Endothelial cell of umbilical vein (primary cell): ENCODE results near the gene GRIK3. TPM values are rescaled to one million over a fixed set of nuclear protein-coding genes. Genes with fewer than 3 reads are reported as not detected.

Experiments used
- BruUV-seq: library from RNA; stranded (reverse); fragments of 400-500 nt; replicated peaks from 2 replicates; lab custom pipeline; 2021; lab: Mats Ljungman, UMichigan
- CTCF ChIA-PET: fragments of 300-600, 350-600 bp; sonication (Branson Sonifier 250); formaldehyde crosslinking; loops from one replicate; lab custom pipeline; 2021; ENCODE audit warnings: antibody characterized with exemption, inconsistent platforms; lab: Charles Lee
- POLR2A ChIA-PET: fragments of 300-600, 350-600 bp; sonication (Branson Sonifier 250); formaldehyde crosslinking; loops from one replicate; lab custom pipeline; 2021; ENCODE audit warnings: antibody characterized with exemption, inconsistent platforms; lab: Charles Lee
- DNase-seq: peaks from one replicate; pipeline ENCODE4 v3.0.0-alpha.2; 2011; ENCODE audit warnings: low read depth, low spot score
- FAIRE-seq: peaks from 2 replicates; lab custom pipeline; 2011; peaks lifted over from hg19 to GRCh38; lab: Jason Lieb, UNC
- H2AFZ ChIP-seq: 2 replicates; pipeline ENCODE4 v1.6.0; 2012; ENCODE audit warnings: low read depth, low read length, control low read depth, inconsistent platforms
- H3K27ac ChIP-seq: 2 replicates; pipeline ENCODE4 v1.5.1; 2011; ENCODE audit warnings: low read depth, mild to moderate bottlenecking, control low read depth, low read length, moderate library complexity; ENCODE audit not compliant: insufficient read depth
- H3K27me3 ChIP-seq, 2 experiments: 2 replicates each; pipeline versions ENCODE4 v1.6.0 to v1.6.1; 2011; ENCODE audit warnings: low read length in 2 of 2, mixed read lengths in 1 of 2; ENCODE audit not compliant: control insufficient read depth in 2 of 2, insufficient read depth in 2 of 2
- H3K36me3 ChIP-seq, 2 experiments: 2 replicates in 1 of 2; 3 replicates in 1 of 2; pipeline ENCODE4 v1.5.1; 2011; ENCODE audit warnings: low read length in 2 of 2, mild to moderate bottlenecking in 1 of 2, moderate library complexity in 1 of 2; ENCODE audit not compliant: control insufficient read depth in 2 of 2, insufficient read depth in 2 of 2; ENCODE audit errors: extremely low read depth in 1 of 2
- H3K4me1 ChIP-seq: 3 replicates; pipeline ENCODE4 v1.5.1; 2011; ENCODE audit warnings: mild to moderate bottlenecking, low read length; ENCODE audit not compliant: control insufficient read depth, insufficient read depth; ENCODE audit errors: extremely low read depth
- H3K4me2 ChIP-seq: 2 replicates; pipeline ENCODE4 v1.6.1; 2011; ENCODE audit warnings: low read length, control low read depth, mixed read lengths; ENCODE audit not compliant: insufficient read depth
- H3K4me3 ChIP-seq, 3 experiments: fragments of 200-600 bp in 1 of 3; sonication (generic), shearing (Covaris generic) in 1 of 3; replicated peaks in 1 of 3; 2 replicates each; pipeline ENCODE4 v1.5.1; 2011 to 2016; ENCODE audit warnings: control low read depth in 3 of 3, low read length in 3 of 3, mild to moderate bottlenecking in 2 of 3, inconsistent platforms in 1 of 3, low read depth in 1 of 3, moderate library complexity in 1 of 3; ENCODE audit not compliant: insufficient read depth in 1 of 3
- H3K79me2 ChIP-seq: 2 replicates; pipeline ENCODE4 v1.6.0; 2012; ENCODE audit warnings: low read length, inconsistent platforms; ENCODE audit not compliant: control insufficient read depth, insufficient read depth
- H3K9ac ChIP-seq: replicated peaks from 2 replicates; pipeline ENCODE3; 2011; ENCODE audit warnings: low read length, control low read depth; ENCODE audit not compliant: insufficient read depth; ENCODE audit errors: extremely low read depth
- H3K9me1 ChIP-seq: replicated peaks from 3 replicates; pipeline ENCODE4 v1.6.0; 2011; ENCODE audit warnings: mild to moderate bottlenecking, low read length; ENCODE audit not compliant: control insufficient read depth, insufficient read depth; ENCODE audit errors: extremely low read depth
- H3K9me3 ChIP-seq: replicated peaks from 2 replicates; pipeline ENCODE4 v1.5.1; 2012; ENCODE audit warnings: low read length, inconsistent platforms; ENCODE audit not compliant: control insufficient read depth, insufficient read depth
- H4K20me1 ChIP-seq: replicated peaks from 2 replicates; pipeline ENCODE3; 2011; ENCODE audit warnings: mild to moderate bottlenecking, low read length; ENCODE audit not compliant: control insufficient read depth, insufficient read depth; ENCODE audit errors: extremely low read depth
- EZH2 ChIP-seq: IDR thresholded peaks from 2 replicates; pipeline ENCODE4 v1.6.1; 2012; ENCODE audit warnings: borderline replicate concordance, low read depth, mild to moderate bottlenecking, moderate library complexity, low read length, inconsistent platforms; ENCODE audit not compliant: severe bottlenecking
- FOS ChIP-seq: IDR thresholded peaks from 2 replicates; pipeline ENCODE4 v1.6.1; 2011; ENCODE audit warnings: mild to moderate bottlenecking, low read length, moderate library complexity, borderline replicate concordance; ENCODE audit not compliant: insufficient read depth
- GATA2 ChIP-seq: IDR thresholded peaks from 2 replicates; pipeline ENCODE4 v1.7.0; 2011; ENCODE audit warnings: low read depth, mild to moderate bottlenecking, moderate library complexity, mixed read lengths, low read length; ENCODE audit not compliant: insufficient read length, insufficient read depth
- JUN ChIP-seq: IDR thresholded peaks from 2 replicates; pipeline ENCODE4 v1.6.1; 2011; ENCODE audit warnings: borderline replicate concordance, low read depth; ENCODE audit not compliant: insufficient read length, insufficient read depth
- MYC ChIP-seq: IDR thresholded peaks from one replicate; pipeline ENCODE4 v1.6.1; 2011; ENCODE audit warnings: mild to moderate bottlenecking, low read depth, low read length
- POLR2A ChIP-seq: IDR thresholded peaks from 2 replicates; pipeline ENCODE4 v1.6.1; 2012; ENCODE audit warnings: low read depth, mild to moderate bottlenecking, control low read depth, low read length
- POLR2AphosphoS5 ChIP-seq: IDR thresholded peaks from 2 replicates; pipeline ENCODE4 v1.6.1; 2012; ENCODE audit warnings: low read depth, mild to moderate bottlenecking, control low read depth, low read length, moderate library complexity; ENCODE audit not compliant: insufficient read depth
- dilution Hi-C: fragments of 300-500 bp; cut with MboI; formaldehyde crosslinking; loops from one replicate; pipeline ENCODE4 v1.15.0; 2019; ENCODE audit warnings: low sequenced_read_pairs; ENCODE audit not compliant: extremely low pct_ligation_motif_present
- intact Hi-C: fragments of 100-400 bp; cut with micrococcal nuclease; formaldehyde crosslinking; loops from one replicate; pipeline ENCODE4 v1.10.0; 2022
- polyA plus RNA-seq, 4 experiments: library from polyadenylated mRNA; depleted of rRNA in 3 of 4; stranded (reverse) in 3 of 4; unstranded in 1 of 4; fragments of >200 nt; gene quantifications; 2 replicates each; pipeline versions ENCODE4 v1.2.1 to v1.2.3, GENCODE V29; 2011 to 2012; ENCODE audit warnings: missing spikeins in 1 of 4
- total RNA-seq: library from RNA; stranded (reverse); gene quantifications from 2 replicates; pipeline ENCODE4 v1.2.3, GENCODE V29; 2021
- TF ChIP-seq, protein P1 (sequence below): IDR thresholded peaks from 2 replicates; pipeline ENCODE4 v1.6.1; 2011; ENCODE audit not compliant: insufficient read depth, insufficient read length
- TF ChIP-seq, protein P2 (sequence below), 2 donors: IDR thresholded peaks; 1 replicate in 1 of 2; 2 replicates in 1 of 2; pipeline ENCODE4 v1.5.1; 2011; ENCODE audit warnings: low read length in 2 of 2, mild to moderate bottlenecking in 2 of 2, moderate library complexity in 2 of 2, control low read depth in 1 of 2, inconsistent platforms in 1 of 2, low read depth in 1 of 2; ENCODE audit not compliant: insufficient read depth in 1 of 2; ENCODE audit errors: extremely low read depth in 1 of 2

GRIK3 gene
- total and polyA plus RNA-seq, 2 donors (not counting 3 experiments of a cell fraction or from before 2014, with no cell fraction given) = not detected

DNA sequence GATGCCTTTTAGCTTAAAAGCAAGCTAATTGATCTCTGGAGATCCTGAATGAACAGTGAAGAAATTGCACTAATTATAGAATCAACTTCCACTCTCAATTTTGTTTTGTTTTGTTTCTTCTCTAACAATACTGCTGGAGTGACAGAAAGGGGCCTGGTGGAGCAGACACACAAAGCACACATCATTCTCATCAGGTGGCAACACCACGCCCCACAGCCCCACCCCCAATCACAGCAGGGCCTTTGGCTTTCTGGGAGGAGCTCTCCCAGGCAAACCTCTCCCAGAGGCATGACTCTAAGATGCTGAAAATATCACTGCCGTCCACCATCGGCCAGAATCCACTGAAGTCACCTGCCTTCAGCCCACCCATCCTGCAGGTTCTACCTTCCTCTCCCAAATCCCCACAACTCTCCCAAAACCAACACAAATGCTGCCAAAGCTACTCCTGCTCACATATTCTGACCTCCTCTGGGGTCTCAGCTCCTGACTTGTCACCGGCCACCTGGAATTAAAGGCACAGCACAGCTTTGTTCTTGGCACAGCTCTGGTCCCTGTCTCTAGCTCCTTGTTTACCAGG lies 120.7 kb downstream of the GRIK3 start:
- Histone ChIP-seq H3K9me3 (no peaks in the 10 kb centered on the region), H2AFZ (no peak overlapping the region), H3K4me1 (no peaks in the 10 kb centered on the region), H3K9ac (no peak overlapping the region), H3K4me3 (no peak overlapping the region), H3K27ac (no peak overlapping the region), H3K9me1 (no peaks in the 10 kb centered on the region), H3K27me3 (no peaks in the 10 kb centered on the region), H4K20me1 (no peaks in the 10 kb centered on the region), H3K79me2 (no peaks in the 10 kb centered on the region), H3K4me2 (no peak overlapping the region), H3K36me3 (no peaks in the 10 kb centered on the region)
- no TSS peak for BruUV-seq
- FAIRE-seq = no peak
- intact Hi-C loops = no loop called here
- TF ChIP-seq POLR2A = no peak
- TF ChIP-seq, protein P1, sequence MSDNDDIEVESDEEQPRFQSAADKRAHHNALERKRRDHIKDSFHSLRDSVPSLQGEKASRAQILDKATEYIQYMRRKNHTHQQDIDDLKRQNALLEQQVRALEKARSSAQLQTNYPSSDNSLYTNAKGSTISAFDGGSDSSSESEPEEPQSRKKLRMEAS = no peak
- TF ChIP-seq GATA2 = no peak
- TF ChIP-seq, protein P2, sequence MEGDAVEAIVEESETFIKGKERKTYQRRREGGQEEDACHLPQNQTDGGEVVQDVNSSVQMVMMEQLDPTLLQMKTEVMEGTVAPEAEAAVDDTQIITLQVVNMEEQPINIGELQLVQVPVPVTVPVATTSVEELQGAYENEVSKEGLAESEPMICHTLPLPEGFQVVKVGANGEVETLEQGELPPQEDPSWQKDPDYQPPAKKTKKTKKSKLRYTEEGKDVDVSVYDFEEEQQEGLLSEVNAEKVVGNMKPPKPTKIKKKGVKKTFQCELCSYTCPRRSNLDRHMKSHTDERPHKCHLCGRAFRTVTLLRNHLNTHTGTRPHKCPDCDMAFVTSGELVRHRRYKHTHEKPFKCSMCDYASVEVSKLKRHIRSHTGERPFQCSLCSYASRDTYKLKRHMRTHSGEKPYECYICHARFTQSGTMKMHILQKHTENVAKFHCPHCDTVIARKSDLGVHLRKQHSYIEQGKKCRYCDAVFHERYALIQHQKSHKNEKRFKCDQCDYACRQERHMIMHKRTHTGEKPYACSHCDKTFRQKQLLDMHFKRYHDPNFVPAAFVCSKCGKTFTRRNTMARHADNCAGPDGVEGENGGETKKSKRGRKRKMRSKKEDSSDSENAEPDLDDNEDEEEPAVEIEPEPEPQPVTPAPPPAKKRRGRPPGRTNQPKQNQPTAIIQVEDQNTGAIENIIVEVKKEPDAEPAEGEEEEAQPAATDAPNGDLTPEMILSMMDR (IDR thresholded peaks at IDR 0.05; ENCODE audit: extremely low read depth in 1 of 2, insufficient read depth in 1 of 2, low read depth in 1 of 2, low read length in 2 of 2) = no peak
- no peak for TF ChIP-seq JUN
- TF ChIP-seq POLR2AphosphoS5 = no peak
- no peak for TF ChIP-seq EZH2
- no peak for TF ChIP-seq FOS
- no peak for TF ChIP-seq MYC
- POLR2A ChIA-PET = no interaction called here
- CTCF ChIA-PET = no interaction called here
- dilution Hi-C loops = no loop called here
- no peak for DNase-seq
